HG03045 (cell line): ENCODE results near the gene CRY1.
"Not testable (repeated sequence)": the region's sequence is repeated elsewhere in the genome, so short reads cannot be mapped to it uniquely, and the experiment has no call there.

Experiments used
- ATAC-seq: cut with Tn5 transposase; IDR thresholded peaks from one replicate; pipeline ENCODE4 v1.9.1; 2021; ENCODE audit warnings: mild to moderate bottlenecking, moderate library complexity; ENCODE audit not compliant: unreplicated experiment

Gene CRY1

GRCh38 chr12:107012736-107013425 is 80.5 kb downstream of the CRY1 start:
- no peak for ATAC-seq

DNA sequence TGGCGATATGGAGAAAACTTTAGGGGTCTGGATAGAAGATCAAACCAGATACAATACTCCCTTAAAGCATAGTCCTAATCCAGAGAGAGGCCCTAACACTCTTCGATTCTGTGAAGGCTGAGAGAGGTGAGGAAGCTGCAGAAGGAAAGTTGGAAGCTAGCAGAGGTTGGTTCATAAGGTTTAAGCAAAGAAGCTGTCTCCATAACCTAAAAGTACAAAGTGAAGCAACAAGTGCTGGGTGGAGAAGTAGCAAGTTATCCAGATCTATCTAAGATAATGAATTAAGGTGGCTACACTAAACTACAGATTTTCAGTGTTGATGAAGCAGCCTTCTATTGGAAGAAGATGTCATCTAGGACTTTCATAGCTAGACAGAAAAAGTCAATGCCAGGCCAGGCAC is 81.8 kb downstream of the CRY1 start:
- no peak for ATAC-seq

GRCh38 chr12:107007411-107007810 is 85.9 kb downstream of the CRY1 start:
- no peak for ATAC-seq

- not testable (repeated sequence) for ATAC-seq
Observed at GRCh38 chr12:107002665-107003064, 90.7 kb downstream of the CRY1 start.

- no peak for ATAC-seq
Observed at GRCh38 chr12:106999446-106999845, 93.9 kb downstream of the CRY1 start.

GRCh38 chr12:106997916-106998315 is 95.4 kb downstream of the CRY1 start:
- no peak for ATAC-seq

DNA sequence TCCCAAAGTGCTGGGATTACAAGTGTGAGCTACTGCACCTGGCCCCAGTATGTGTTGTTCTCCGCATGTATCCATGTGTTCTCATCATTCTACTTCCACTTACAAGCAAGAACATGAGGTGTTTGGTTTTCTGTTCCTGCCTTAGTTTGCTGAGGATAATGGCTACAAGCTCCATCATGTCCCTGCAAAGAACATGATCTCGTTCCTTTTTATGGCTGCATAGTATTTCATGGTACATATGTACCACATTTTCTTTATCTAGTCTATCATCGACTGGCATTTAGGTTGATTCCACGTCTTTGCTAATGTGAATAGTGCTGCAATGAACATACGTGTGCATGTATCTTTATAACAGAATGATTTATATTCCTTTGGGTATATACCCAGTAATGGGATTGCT is 97.2 kb downstream of the CRY1 start:
- not testable (repeated sequence) for ATAC-seq

DNA sequence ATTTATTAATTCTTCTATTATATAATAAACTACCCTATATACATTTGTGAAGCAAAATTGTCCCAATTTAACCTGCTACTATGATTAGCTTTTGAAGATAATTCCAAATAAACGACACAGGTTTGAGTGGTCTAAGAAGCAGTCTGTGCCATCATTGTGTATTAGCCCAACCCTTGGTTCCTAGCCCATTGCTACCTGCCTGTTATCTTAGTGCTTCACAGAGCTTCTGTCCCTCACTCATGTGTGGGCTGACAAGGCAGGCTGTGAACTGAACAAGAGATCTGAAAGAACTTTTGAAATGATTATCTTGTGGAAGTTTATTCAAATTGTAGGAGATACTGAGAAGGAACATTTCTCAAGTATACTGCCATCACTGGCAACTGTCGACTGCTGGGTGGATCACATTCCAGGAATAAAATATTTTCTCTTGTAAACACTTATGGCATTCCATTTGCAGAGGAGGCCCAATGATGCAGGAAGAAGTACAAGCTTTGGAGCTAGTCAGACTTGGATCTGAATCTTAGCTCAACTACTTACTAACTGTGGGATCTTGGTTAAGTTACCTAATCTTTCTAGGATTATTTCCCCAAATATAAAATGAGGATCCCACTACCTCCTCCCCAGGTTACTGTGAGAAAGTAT is 98.6 kb downstream of the CRY1 start:
- no peak for ATAC-seq

- no peak for ATAC-seq
Observed at GRCh38 chr12:106987846-106988245, 105.5 kb downstream of the CRY1 start.

DNA sequence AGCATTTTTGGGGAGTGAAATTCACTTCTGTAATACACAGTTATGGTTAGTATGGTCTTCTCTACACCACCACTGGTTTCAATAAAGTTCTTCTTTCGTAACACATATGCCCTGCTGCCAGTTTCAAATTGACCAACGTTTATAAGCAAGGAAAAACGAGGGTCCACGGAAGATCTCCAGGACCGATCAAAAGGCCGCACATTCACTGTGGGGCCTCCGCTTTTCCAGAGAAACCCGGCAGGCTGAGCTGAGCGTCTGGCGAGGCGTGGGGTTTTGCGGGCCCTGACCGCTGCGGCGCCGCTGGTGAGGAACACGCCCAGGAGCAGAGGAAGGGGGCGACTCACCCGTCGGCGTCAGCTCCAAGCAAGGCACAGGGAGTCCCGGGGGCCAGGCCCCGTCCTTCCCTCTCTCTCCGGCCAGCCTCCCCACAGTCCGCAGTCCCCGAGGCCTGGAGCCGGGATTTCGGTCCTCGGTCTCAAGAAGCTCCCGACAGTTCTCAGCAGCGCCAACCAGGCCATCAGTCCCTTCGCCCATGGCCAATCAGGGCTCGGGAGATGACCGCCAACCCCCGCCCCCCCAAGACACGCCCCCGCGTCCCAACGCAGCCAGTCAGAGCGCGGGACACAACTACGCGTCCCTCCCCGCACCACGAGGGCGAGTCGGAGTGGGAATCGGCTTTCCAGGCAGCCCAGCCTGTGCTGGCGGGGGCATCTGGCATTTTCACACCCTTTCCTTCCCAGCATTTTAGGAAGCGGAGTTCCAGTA is 106.5 kb downstream of the CRY1 start, which contains the start of gene MTERF2:
TSS of gene MTERF2 (minus strand) at position 522 of the 765 bp plus-strand sequence. CDS start 8,432 bp downstream, outside the sequence.
- ATAC-seq: peak; percentile 97

GRCh38 chr12:106986135-106986534 is 107.2 kb downstream of the CRY1 start:
- ATAC-seq: no peak

DNA sequence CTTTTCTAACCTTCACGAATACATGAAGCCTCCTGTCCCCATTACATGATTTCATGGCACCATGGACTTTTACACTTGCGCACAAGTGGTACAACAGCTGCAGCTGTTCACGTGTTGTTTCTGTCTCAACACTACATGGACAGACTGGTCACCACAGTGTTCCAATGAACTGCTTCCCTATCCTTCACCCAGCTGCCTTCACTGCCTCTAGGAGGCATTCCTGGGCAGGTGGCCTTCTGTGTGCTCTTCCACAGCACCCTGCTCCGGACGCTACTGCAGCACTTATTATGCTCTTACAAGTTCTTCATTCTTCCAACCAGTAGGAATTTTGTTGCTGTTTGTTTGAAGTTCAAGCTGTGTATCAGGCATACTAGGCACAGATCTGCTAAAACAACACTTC is 107.9 kb downstream of the CRY1 start:
- ATAC-seq: no peak

DNA sequence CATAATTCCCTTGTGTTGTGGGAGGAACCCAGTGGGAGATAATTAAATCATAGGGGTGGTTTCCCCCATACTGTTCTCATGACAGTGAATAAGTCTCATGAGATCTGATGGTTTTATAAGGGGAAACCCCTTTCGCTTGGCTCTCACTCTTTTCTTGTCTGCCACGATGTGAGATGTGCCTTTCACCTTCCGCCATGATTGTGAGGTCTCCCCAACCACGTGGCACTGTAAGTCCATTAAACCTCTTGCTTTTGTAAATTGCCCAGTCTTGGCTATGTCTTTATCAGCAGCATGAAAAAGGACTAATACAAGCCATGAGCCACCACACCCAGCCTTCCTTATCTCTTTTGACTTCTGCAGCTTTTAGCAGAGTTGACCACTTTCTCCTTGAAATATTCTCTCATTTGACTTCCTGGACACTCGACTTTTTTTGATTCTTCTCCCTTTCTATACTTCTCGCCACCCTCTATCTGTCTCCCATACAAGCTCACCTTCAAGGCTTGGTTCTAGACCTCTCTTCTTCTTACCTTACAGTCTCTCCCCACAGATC is 108.7 kb downstream of the CRY1 start:
- no peak for ATAC-seq

GRCh38 chr12:106982229-106982628 is 111.1 kb downstream of the CRY1 start:
- ATAC-seq: no peak

DNA sequence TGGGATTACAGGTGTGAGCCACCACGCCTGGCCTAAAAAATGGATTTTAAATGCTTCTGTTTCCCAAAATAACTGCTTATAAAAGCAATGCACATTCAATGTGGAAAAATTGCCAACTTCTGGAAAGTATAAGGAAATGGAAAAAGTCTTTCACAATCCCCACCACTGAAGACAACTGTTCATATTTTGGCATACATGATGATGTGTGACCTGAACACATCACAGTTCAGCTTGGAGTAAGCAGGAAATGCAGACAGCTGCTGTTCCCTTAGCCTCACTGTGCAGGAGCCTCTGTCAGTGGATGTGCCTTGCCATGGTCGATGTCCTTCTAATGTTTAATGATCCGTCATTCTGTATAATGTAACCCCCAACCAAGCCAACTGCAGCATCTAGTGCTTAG is 111.6 kb downstream of the CRY1 start:
- ATAC-seq: no peak

GRCh38 chr12:106980944-106981343 is 112.4 kb downstream of the CRY1 start:
- no peak for ATAC-seq

DNA sequence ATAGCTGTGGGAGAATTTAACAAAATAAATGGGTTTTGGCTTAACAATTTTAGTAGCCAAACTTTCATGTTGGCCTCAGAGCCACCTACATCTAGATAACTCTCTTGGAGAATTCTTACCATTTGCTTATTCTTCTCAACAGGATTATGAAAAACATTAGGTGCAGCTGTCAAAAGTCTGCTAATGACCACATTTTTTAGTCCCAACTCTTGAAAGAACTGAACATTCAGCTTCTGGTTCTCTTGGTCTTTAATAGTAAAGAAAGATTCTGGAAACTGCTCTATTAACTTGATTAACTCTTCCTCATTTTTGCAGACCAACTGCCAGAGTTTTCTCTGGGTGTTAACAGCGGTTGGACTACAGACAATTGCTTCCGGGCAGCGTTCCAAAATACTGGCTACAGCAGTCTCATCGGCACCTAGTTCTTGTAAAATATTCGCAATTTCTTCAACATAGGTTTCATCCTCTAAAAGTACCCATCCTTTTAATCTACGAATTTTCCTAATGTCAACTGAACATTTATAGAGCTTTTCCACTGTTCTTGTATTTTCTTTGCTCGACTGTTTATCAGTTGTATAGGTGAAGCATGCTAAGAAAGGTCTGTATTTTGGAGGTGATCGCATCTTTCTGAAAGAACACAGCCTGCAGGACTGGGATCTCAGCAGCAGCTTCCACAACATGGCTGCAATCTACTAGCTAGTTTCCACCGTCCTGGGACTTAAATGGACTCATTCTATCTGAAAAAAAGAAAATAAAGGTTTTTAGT is 115.1 kb downstream of the CRY1 start:
- ATAC-seq: no peak

DNA sequence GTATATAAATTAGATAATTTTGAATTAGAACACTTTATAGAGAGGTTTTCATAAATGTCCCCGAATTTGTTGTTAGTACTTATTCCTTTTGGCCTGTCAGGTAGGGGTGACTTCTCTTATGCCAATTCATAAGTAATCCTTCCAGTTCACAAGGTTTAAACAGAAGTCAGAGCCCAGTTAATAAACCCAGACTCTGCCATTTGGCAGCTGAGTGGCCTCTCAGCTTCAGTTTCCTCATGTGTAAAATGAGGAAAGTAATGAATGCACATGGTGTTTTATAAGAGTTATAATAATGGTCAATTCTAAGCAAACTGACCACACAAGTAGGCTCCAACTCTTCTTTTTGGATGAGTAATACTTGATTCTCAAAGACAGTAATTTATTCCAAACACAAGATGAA is 116.7 kb downstream of the CRY1 start:
- no peak for ATAC-seq

- no peak for ATAC-seq
Observed at GRCh38 chr12:106975993-106976658, 117.2 kb downstream of the CRY1 start.

DNA sequence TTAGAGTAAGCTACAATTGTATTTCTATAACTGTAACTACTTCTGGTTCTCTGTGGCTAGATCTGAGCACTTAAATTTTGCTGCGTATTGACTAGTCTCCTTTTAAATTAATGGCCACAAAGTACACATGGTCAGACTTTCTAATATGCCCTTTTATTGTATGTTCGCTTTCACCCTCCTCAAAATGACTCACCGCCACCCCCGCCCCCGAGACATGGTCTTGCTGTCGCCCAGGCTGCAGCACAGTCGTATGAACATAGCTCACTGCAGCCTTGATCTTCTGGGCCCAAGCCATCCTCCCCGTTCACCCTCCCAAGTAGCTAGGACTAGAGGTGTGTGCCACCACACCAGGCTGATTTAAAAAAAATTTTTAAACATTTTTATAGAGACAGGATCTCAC is 118.3 kb downstream of the CRY1 start:
- ATAC-seq: no peak
